VCaP (cell line): Measurements from ENCODE around the gene VWA8.

ENCODE experiments used
- H3K27ac ChIP-seq: fragments of 450-650 bp; 2 replicates; pipeline ENCODE4 v1.5.1; 2017
- TF ChIP-seq, protein P1 (sequence below): fragments of 450-650 bp; conservative IDR thresholded peaks from 2 replicates; pipeline ENCODE4 v1.5.1; 2017; ENCODE audit warnings: mild to moderate bottlenecking, moderate library complexity

VWA8 gene

DNA sequence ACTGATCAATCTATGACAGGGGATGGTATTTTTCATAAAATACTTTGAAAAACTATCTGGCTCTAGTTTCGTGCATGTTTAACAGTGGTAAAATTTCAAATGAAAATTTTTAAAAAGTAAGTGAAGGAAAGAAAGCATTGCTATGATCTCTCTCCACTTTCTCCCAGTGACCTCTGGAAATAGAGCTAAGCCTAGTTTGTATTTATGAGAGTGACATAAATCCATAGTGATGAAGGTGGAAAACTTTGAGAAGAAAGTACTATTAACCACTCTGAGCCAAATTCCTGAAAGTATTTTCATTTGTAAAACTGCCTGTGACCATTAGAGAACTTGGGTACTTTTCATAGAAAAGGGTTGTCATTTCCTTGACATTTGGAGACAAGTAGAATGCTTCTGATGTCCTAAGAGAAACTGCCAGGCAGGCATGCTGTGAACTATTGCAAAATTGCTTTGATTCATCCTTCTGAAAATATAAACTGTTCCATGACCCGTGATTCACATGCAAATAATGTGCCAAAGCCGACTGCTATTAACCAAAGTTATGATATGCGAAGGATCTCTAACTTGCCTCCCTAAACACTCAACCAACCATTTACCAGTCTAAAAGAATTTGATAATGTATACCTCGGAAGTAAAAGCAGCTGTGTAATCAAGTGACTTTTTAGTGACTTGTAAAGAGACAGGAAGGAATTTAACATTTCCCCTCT lies 133.2 kb downstream of the VWA8 start:
- no peak overlapping the region for H3K27ac ChIP-seq
- TF ChIP-seq, protein P1, sequence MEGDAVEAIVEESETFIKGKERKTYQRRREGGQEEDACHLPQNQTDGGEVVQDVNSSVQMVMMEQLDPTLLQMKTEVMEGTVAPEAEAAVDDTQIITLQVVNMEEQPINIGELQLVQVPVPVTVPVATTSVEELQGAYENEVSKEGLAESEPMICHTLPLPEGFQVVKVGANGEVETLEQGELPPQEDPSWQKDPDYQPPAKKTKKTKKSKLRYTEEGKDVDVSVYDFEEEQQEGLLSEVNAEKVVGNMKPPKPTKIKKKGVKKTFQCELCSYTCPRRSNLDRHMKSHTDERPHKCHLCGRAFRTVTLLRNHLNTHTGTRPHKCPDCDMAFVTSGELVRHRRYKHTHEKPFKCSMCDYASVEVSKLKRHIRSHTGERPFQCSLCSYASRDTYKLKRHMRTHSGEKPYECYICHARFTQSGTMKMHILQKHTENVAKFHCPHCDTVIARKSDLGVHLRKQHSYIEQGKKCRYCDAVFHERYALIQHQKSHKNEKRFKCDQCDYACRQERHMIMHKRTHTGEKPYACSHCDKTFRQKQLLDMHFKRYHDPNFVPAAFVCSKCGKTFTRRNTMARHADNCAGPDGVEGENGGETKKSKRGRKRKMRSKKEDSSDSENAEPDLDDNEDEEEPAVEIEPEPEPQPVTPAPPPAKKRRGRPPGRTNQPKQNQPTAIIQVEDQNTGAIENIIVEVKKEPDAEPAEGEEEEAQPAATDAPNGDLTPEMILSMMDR, result no peak

DNA sequence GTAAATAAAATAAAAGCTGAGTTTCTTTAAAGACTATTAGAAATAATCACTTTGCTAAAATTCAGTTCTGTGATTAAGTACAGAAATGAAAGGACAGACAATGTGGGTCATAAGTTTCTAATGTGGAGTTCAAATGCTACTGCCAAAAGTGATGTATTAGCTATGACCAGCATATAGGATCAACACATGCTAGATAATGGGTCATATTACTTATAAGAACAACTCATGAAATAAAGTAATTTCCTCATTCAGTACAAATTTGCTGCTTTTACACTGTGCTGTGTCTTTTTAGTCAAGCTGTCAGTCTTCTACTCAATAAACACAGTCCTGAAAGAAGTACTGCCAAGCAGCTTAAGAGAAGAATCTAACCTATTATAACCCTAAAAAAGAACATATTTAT lies 135.2 kb downstream of the VWA8 start:
- no peak overlapping the region for H3K27ac ChIP-seq
- TF ChIP-seq, protein P1, result no peak

DNA sequence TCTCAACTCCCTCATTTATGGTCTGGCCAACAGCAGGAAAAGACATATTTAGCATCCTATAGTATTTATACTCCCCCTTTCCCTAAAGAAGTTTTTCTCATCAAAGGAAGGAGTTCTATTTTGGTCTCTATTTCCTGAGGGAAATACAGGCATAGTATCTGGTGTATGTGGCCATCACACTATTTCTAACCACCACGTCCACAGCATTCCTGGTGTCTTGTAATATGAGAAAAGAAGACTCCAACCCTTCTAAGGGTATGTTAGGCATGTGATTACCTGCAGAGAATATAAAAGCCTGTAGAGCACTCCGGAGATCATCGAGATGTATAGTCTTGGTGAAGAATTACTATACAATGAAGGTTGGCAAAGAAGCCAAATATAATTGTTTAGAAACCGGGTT lies 137.4 kb downstream of the VWA8 start:
- H3K27ac ChIP-seq, result no peak overlapping the region
- TF ChIP-seq, protein P1, result no peak

DNA sequence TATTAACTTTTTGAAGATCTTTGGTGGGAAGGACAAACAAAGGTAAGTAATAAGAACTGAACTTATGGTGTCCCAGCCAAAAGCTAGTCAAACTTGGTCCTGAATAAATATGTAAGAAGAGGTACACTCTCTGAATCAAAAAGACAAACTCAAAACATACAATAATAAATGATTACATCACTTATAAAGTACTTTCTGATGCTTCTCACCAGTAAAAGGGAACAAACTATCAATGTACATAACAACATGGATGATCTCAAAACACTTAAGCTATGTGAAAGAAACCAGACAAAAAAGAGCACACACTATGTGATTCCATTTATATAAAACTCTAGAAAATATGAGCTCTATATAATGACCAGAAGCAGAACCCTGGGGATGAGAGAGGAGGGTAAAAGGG lies 138.3 kb downstream of the VWA8 start:
- TF ChIP-seq, protein P1, result no peak
- H3K27ac ChIP-seq, result no peak overlapping the region

DNA sequence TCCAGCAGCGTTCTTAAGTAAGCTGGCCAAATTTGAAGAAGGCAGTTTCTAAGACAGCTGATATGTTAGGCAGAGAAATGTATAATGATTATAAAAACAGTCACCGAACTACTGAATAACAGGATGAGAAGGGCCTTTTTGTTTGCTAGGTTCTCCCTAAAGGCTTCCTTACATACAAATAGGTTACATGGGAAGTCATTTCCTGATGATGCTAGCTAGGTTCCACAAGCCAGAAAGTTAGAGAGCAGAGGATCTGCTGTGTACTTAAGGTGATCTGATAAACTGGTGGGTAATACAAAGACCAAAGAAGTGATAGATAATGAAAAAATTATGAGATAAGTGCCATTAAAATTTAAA lies 139.7 kb downstream of the VWA8 start:
- no peak overlapping the region for H3K27ac ChIP-seq
- TF ChIP-seq, protein P1, result no peak

DNA sequence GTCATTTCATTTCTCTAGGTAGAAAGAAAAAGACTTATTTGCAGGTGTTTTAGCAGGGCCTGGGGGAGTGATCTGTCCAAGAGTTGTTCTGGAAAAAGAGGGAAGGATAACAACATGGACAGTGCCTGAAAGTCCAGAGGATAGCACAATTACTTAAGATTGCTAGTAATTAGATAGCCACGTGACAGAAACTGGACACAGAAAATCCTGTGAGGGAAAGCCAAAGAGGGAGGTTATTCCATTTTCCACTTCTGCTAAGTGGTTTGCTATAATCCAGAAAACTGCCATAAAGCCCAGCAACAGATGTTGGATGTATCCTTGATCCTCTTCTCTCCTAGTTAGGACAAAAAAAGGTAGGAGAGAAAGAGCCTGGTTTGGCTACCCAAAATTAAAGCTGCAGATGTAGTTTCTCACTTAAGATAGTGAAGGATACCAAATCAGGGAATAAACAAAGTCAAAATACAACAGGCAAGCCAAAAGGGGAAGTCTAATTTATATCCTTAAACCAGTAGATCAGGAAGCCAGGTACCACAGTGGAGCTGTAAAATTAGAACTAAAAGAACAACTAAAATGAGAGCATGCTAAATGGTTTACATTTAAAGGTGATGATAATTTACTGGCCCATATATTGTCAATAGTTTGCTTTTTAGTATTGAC lies 140.2 kb downstream of the VWA8 start:
- TF ChIP-seq, protein P1, result no peak
- H3K27ac ChIP-seq, result no peak overlapping the region

DNA sequence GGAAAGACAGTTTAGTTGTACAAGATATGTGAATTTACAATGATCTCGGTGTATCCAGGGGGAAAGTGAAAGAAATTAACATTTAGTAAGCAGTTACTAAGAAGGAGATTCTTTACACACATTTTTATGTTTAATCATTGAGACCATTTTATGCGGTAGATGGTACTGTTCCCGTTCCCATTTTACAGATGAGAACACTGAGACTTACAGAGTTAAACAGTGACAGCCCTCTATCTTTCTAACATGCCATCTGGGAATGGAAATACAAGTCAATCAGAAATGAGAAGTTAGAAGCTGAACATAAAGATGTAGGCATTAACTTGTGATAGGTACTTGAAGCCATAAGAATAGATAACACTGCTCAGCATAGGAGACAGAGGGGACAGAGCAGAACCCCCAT lies 144.9 kb downstream of the VWA8 start:
- TF ChIP-seq, protein P1, result no peak
- H3K27ac ChIP-seq, result no peak overlapping the region
